Kidney tubule cell (primary cell): ENCODE data around the gene TRMT5.

ENCODE experiments used
- DNase-seq: peaks from one replicate; pipeline ENCODE4 v3.0.0-alpha.2; 2018; ENCODE audit warnings: low spot score

TRMT5 gene, protein sequence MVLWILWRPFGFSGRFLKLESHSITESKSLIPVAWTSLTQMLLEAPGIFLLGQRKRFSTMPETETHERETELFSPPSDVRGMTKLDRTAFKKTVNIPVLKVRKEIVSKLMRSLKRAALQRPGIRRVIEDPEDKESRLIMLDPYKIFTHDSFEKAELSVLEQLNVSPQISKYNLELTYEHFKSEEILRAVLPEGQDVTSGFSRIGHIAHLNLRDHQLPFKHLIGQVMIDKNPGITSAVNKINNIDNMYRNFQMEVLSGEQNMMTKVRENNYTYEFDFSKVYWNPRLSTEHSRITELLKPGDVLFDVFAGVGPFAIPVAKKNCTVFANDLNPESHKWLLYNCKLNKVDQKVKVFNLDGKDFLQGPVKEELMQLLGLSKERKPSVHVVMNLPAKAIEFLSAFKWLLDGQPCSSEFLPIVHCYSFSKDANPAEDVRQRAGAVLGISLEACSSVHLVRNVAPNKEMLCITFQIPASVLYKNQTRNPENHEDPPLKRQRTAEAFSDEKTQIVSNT

DNA sequence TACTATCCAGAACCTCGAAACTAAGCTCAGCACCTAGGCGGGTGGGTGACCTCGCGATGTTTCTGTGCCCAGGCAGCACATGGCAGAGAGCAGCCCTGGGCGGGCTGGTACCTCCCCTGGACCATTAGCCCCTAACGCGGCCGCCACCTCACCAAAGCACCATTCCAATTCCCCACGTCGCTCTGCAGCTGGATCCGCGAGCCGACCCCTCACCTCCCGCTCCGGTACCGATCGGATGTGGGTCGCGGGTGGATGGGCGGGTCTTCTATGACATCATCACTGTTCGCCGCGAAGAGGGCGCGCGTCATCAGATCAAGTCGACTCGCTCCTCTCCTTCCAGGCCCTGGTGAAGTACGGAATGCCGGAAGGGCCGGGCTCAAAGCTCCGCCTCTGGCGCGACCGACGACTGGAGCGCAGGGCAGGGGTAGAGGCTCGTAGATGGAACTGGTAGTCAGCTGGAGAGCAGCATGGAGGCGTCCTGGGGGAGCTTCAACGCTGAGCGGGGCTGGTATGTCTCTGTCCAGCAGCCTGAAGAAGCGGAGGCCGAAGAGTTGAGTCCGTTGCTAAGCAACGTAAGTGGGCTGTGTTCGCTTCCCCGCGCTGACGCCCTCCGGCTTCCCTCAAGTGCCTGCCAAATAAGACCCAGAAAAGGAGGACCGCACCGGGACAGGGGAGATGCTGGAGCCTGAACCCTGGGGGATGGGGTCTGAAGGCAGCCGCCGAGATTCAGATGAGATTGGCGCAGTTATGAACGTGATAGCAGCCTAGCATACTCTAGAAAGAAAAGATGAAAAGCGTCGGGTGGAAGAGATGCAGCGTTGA is at the start of gene TRMT5, which contains the start of gene SLC38A6:
Gene TRMT5, minus strand, starts transcription at position 269 of the 822 bp plus-strand sequence. Its CDS starts 106 bp downstream, at position 163.
Gene SLC38A6, plus strand, starts transcription at position 435 of the 822 bp plus-strand sequence. Its CDS starts 33 bp downstream, at position 468.
- peak; percentile 96 for DNase-seq

- DNase-seq: no peak
These were observed 45.6 kb upstream of the TRMT5 start for GRCh38 chr14:61026526-61026925.

DNA sequence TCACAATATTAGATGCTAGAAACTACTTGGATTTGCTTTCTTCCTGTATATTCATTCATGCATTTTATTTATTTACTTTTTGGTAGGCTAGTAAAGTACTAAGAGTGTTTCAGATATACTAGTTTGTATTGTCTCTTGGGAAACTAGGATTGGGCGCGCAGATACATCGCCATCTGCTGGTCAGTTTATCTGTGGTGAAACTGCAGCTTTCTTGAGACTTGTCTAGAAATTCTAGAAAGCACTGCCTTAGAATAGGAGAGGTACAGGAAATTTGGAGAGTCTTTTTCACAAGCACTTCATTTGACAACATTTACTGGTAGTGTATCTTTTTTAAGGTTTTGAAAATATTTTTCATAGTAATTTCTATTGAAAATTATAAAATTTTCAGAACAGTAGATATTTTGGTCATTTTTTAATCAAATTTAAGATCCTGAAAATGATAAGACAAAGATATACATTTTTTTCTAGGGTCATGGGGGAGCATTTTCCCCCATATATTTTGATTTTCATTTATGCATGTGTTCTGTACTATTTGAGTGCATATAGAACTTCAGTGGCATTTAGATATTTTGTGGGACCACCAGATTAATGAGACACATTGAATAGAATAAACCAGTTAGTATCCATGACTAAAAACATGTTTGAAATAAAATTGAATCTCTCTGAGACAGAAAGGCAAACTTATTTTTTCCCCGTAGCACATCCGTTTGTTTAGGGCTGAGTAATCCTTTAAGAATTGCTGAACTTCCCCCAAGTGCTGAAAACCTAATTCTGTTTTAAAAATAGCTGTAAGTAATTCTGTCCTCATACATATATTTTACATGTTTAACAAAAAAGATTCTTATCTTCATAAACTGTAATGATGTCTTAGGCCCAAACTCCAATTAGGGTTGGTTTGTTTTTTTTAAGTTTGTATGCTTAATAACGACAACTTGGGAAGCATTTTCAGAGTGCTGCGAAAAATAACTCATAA is 44.7 kb upstream of the TRMT5 start:
- DNase-seq: peak; percentile 70

GRCh38 chr14:61019537-61019936 is 38.7 kb upstream of the TRMT5 start:
- DNase-seq: no peak

GRCh38 chr14:61003571-61003970 is 22.7 kb upstream of the TRMT5 start:
- DNase-seq: no peak

DNA sequence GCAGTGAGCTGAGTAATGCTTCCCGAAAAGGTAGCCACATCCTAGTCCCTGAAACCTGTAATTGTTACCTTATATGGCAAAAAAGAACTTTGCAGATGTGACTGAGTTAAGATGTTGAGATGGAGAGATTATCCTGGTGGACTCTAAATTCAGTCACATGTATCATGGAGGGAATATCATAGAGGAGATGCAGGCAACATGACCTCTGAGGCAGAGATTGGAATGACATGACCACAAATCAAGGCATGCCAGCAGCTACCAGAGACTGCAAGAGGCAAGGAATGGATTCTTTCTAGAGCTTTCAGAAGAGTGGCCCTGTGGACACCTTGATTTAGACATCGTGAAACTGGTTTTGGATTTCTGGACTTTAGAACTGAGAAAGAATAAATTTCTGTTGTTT is 18.7 kb upstream of the TRMT5 start:
- DNase-seq: no peak

GRCh38 chr14:60998617-60999016 is 17.7 kb upstream of the TRMT5 start:
- no peak for DNase-seq

DNA sequence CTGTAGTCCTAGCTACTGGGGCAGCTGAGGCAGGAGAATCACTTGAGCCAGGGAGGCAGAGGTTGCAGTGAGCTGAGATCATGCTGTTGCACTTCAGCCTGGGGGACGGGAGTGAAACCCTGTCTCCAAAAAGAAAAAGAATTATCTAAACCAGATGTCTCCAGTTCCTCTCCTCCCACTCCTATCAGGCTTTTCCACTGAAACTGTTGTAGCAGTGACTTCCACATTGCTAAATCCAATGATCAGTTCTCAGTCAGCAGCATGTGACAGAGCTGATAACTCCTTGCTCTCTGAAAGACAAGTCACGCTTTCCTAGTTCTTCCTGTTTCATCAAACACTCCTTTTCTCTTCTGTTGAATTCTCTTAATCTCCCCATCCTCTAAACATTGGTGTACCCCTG is 8.7 kb upstream of the TRMT5 start:
- DNase-seq: no peak

DNA sequence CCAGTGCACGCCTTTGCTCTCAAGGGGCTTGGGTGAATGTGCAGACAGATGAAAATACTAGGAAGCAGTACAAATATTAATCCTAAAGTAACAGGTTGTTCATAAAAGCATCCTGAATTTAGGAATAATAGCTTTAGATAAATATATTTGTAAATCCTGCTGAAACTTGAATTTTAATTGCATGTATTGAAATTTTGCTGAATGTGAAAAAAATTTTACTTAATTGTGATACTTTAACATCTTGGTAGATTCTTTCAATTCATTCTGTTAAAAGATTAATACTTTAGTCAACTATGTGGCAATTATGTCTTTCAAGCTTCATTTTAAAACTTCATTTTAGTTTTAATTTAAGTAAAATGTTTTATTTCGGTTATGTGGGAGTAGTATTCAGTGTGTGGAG is 5.6 kb upstream of the TRMT5 start:
- DNase-seq: no peak

DNA sequence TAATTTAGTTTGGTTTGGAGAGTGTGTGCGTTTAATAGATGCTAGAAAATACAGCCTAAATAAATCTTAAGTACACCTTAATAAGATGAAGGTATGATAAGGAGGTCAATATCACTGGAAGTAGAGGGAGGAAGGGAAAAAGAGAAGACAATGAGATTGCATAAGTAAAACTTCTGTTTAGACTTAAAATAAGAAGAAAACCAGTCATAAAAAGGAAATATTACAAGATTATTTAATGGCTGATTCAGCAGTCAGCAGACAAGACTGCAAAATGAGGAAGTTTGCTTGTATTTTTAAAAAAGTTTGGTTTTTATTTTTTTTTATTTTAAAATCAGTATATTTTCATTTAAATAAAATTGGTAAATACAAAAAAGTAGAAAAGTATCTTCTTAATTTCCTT is 3.3 kb upstream of the TRMT5 start:
- no peak for DNase-seq

DNA sequence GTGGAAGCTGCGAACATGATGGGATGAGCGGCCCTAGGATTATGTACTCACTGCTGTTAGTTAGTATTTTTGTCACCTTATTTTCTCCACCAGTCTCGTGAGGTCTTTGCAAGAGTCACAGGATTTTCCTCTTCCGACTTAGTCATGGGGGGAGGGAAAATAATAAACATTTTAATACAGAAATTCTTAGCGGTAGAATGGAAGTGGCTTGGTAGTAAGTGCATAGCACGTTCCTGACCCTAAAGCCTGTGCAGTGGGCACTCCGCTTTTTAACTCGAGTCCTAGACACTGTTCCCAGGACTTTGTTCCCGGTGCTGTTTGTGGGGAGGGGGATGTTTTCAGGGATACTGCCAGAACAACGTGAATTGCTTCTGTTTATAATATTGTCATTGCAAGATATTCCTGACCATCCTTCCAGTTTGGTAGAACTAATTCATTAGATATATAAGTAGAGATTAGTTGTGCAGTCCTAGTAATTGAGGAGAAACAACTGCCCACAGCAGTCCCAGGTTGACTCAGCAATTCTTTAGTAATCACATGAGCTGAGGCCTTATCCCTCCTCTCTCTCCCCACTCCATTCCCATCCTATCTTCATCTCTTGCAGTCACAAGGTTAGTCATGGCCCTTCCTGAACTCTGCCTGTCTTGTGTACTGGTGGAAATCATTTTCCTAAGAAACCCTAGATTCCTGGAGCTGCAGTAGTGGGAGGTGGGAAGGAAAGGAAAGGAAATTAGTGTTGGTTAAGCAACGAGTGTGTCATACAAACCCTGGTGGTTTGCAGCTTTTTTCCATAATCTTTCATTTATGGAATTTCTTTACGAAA is 965 bp upstream of the TRMT5 start:
- peak; percentile 78 for DNase-seq

DNA sequence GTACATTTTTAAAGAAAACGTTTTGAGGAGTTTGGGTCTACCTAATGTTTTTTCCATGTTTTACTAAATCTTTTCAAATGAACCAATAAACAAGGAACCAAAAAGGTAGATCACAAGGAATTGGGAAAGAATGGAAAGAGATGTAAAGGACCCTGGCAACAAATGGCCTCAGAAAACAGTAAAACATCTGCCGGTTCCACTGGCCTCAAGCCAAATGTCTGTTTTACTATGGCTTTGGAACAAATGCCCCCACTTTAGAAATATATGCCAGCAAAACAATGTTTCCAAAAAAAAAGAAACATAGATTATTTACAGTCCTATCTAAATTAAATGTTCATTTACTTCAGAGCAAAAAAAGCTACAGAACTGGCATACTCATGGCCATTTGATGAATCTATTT is 3.0 kb downstream of the TRMT5 start:
- no peak for DNase-seq

DNA sequence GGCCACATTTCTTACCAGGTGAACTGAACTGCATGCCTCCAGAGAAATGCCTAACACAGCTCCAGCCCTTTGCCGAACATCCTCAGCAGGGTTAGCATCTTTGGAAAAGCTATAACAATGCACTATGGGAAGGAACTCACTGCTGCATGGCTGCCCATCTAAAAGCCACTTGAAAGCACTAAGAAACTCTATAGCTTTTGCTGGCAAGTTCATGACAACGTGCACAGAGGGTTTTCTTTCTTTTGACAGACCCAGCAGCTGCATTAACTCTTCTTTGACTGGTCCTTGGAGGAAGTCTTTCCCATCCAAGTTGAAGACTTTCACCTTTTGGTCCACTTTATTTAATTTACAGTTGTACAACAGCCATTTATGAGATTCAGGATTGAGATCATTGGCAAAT is 5.3 kb downstream of the TRMT5 start:
- no peak for DNase-seq

GRCh38 chr14:60974090-60974651 is 6.7 kb downstream of the TRMT5 start:
- no peak for DNase-seq

DNA sequence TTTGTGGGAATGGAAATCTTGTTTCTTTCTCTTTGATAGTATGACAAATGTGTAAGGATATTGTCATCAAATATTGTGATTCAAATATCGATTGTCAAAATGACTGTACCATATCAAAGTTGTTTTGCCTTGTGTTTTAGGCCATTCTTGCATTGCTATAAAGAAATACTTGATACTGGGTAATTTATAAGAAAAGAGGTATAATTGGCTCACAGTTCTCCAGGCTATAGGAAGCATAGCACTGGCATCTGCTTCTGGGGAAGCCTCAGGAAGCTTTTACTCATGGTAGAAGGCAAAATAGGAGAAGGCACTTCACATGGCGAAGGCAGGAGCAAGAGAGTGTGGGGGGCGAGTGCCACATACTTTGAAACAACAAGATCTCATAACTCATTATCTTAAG is 7.8 kb downstream of the TRMT5 start:
- no peak for DNase-seq

DNA sequence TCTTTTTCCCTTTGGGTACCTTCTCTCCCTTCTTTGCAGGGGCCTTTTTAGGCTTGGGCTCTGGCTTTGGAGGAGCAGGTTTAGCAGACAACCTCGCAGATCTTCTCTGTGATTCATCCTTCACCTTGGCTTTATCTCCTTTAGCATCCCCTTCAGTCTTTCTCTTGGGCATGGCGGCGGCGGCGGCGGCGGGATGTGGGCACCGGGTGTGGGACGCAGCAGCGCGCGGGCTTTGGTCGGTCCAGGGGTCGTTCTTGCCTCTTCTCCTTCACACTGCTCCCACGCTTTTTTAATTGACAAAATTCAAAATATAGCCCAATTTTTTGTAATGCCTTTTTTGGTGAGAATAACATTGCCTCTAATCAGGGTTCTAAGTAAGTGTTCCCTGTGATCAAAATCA is 8.6 kb downstream of the TRMT5 start:
- DNase-seq: no peak

DNA sequence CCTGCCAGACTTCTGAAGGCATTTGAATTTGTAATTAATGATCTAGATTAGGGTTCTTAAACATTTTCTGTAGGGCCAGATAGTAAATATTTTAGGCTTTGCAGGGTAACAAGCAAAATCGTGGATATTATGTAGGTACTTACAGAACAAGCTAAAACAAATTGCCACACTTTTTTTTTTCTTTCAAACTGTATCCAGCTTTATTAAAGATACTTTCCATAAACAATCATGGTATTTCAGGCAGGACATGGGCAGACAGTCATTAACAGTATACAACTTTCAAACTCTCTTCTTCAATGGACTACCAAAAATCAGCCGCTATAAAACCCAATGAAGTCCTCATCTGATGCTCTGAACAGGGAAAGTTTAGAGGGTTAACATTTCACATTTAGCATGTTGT is 9.6 kb downstream of the TRMT5 start:
- DNase-seq: no peak

DNA sequence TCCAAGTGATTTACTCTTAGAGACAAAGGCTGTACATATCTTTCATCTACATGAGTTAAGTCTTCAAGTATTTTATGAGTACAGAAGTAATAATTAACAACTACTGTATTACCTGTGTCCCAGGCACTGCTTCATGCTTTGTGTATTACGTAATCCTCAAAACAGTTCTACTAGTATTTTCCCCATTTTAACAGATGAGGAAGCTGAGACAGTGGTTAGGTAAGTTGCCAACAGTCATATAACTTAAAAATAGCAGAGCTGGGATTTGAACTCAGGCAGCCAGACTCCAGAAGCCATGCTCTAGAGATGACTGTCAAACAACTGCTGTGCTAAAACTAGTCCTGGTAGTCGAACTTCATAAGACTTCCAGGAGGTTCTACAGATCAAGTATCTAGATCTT is 10.7 kb downstream of the TRMT5 start:
- DNase-seq: peak; percentile 94

GRCh38 chr14:60968671-60969070 is 12.2 kb downstream of the TRMT5 start:
- DNase-seq: no peak

DNA sequence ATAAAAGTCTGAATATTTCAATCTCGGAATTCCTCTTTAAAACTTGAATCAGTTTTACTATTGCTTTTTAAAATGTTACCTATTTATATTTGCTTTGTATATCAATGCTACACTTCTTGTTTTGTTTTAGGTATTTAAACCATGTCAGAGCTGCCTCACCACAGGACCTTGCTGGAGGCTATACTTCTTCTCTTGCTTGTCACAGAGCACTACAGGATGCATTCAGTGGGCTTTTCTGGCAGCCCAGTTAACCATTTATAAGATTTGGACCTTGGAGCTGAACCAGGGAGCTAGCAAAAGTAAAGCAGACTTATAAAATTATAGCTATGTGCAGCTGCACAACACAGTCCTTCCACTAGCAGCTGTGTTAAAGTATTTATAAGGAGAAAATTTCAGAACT is 12.8 kb downstream of the TRMT5 start:
- peak; percentile 35 for DNase-seq

DNA sequence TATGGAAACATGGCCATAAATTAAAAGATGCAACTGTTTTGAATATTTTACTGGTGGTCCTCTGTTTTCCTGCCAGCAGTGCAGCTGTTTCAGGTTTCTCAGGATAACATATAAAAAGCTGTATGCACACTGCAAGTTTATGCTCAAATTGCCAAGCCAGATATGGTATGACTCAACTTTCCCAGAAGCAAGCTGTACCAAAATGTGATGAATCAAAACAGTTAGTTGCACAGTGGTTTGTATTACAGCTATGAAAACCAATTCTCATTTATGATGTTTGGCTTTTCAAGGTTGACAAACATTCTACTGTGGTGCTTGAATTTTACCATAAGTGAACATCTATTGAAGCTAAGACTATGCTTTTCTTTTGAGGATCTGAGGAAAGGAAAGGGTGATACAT is 15.5 kb downstream of the TRMT5 start:
- peak; percentile 45 for DNase-seq
